Calu3 (cell line): ENCODE measurements around the gene TULP3. TPM values are rescaled to one million over a fixed set of nuclear protein-coding genes. Genes with fewer than 3 reads are reported as not detected.

Source experiments
- BruUV-seq: library from RNA; stranded (reverse); fragments of 400-500 nt; replicated peaks from 2 replicates; lab custom pipeline; 2021; lab: Mats Ljungman, UMichigan
- CTCF ChIA-PET: fragments of 300-600 bp; sonication (Branson Sonifier 250); formaldehyde crosslinking; loops from one replicate; lab custom pipeline; 2022; ENCODE audit warnings: antibody characterized with exemption; lab: Charles Lee
- DNase-seq: peaks from one replicate; pipeline ENCODE4 v3.0.0; 2022
- H3K27ac Mint-ChIP-seq: one replicate; pipeline ENCODE4 v1.8.0; 2022; ENCODE audit warnings: mixed read lengths; ENCODE audit not compliant: unreplicated experiment
- H3K27me3 Mint-ChIP-seq: one replicate; pipeline ENCODE4 v1.8.0; 2022; ENCODE audit warnings: mixed read lengths; ENCODE audit not compliant: unreplicated experiment
- H3K36me3 Mint-ChIP-seq: one replicate; pipeline ENCODE4 v1.8.0; 2022; ENCODE audit warnings: mild to moderate bottlenecking, moderate library complexity, mixed read lengths; ENCODE audit not compliant: insufficient read depth, unreplicated experiment
- H3K4me1 Mint-ChIP-seq: one replicate; pipeline ENCODE4 v1.8.0; 2022; ENCODE audit warnings: mild to moderate bottlenecking, low read depth, mixed read lengths; ENCODE audit not compliant: unreplicated experiment
- H3K4me3 Mint-ChIP-seq: one replicate; pipeline ENCODE4 v1.8.0; 2022; ENCODE audit warnings: mild to moderate bottlenecking, low read depth, moderate library complexity, mixed read lengths; ENCODE audit not compliant: unreplicated experiment
- H3K9me3 Mint-ChIP-seq: one replicate; pipeline ENCODE4 v1.8.0; 2022; ENCODE audit warnings: low read depth, mixed read lengths; ENCODE audit not compliant: unreplicated experiment
- intact Hi-C: fragments of 100-400 bp; cut with micrococcal nuclease; formaldehyde crosslinking; loops from one replicate; pipeline ENCODE4 v1.10.0; 2022; ENCODE audit not compliant: unreplicated experiment
- total RNA-seq: library from RNA; stranded (reverse); gene quantifications from 2 replicates; pipeline ENCODE4 v1.2.3, GENCODE V29; 2022
- TF ChIP-seq, protein P1 (sequence below): fragments of 200-600 bp; IDR thresholded peaks from one replicate; pipeline ENCODE4 v1.8.0; 2022; ENCODE audit warnings: antibody characterized with exemption; ENCODE audit not compliant: unreplicated experiment

TULP3 gene
- total RNA-seq, 1 experiment from 2014 or later, result 21.6 TPM

DNA sequence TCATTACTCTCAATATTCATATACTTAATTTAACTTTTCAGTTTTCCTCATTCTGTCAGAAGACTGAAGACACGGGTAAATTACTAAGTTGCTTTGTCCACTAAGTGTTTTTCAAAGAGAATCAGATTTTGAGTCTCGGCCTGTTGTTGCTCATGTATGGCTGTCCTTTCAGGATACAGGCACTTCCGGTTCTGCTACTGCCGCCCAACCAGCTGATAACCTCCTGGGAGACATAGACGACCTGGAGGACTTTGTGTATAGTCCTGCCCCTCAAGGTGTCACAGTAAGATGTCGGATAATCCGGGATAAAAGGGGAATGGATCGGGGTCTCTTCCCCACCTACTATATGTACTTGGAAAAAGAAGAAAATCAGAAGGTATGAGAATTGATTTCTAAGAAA lies 40.2 kb downstream of the TULP3 start:
- Mint-ChIP-seq H3K36me3 (peaks cover 23% of the 10 kb centered on the region), H3K27ac (no peak overlapping the region), H3K4me3 (no peak overlapping the region), H3K27me3 (no peaks in the 10 kb centered on the region), H3K9me3 (no peaks in the 10 kb centered on the region), H3K4me1 (no peaks in the 10 kb centered on the region)
- intact Hi-C loops, result no loop called here
- CTCF ChIA-PET, result no interaction called here
- TF ChIP-seq, protein P1, sequence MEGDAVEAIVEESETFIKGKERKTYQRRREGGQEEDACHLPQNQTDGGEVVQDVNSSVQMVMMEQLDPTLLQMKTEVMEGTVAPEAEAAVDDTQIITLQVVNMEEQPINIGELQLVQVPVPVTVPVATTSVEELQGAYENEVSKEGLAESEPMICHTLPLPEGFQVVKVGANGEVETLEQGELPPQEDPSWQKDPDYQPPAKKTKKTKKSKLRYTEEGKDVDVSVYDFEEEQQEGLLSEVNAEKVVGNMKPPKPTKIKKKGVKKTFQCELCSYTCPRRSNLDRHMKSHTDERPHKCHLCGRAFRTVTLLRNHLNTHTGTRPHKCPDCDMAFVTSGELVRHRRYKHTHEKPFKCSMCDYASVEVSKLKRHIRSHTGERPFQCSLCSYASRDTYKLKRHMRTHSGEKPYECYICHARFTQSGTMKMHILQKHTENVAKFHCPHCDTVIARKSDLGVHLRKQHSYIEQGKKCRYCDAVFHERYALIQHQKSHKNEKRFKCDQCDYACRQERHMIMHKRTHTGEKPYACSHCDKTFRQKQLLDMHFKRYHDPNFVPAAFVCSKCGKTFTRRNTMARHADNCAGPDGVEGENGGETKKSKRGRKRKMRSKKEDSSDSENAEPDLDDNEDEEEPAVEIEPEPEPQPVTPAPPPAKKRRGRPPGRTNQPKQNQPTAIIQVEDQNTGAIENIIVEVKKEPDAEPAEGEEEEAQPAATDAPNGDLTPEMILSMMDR, result no peak
- no TSS peak for BruUV-seq
- no peak for DNase-seq

DNA sequence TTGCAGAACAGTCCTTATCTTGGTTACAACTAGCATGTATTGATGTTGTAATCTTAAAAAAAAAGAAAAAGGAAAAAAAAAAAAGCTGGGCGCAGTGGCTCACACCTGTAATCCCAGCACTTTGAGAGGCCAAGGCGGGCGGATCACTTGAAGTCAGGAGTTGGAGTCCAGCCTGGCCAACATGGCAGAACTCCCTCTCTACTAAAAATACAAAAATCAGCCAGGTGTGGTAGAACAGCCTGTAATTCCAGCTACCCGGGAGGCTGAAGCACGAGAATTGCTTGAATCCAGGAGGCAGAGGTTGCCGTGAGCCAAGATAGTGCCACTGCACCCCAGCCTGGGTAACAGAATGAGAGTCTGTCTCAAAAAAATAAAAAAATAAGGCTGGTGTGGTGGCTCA lies 42.9 kb downstream of the TULP3 start:
- DNase-seq, result no peak
- no TSS peak for BruUV-seq
- intact Hi-C loops, result no loop called here
- CTCF ChIA-PET, result interaction anchor here (0.7 kb wide), 1 partner anchor 27 kb away, joined by 3 read pairs; no protein-coding TSS in a partner anchor
- H3K4me3 Mint-ChIP-seq, result no peak overlapping the region
- H3K27ac Mint-ChIP-seq, result no peak overlapping the region
- TF ChIP-seq, protein P1, result no peak
- no peaks in the 10 kb centered on the region for H3K4me1 Mint-ChIP-seq
- H3K36me3 Mint-ChIP-seq, result peaks cover 16% of the 10 kb centered on the region
- H3K9me3 Mint-ChIP-seq, result no peaks in the 10 kb centered on the region
- no peaks in the 10 kb centered on the region for H3K27me3 Mint-ChIP-seq

DNA sequence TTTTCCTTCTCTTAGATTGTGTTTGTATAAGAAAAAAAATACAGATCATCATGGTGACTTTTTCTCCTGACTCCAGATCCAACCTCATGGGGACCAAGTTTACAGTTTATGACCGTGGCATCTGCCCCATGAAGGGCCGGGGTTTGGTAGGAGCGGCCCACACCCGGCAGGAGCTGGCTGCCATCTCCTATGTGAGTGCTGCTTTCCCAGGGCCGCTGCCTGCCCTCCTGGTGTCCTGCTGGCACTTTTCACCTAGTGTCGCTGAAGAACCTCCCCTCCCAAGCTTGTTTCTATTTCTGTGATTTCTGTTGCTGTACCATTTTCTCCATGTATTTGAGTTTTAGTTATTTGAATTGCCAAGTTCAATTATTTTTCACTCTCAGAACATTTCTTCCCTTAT lies 43.7 kb downstream of the TULP3 start:
- Mint-ChIP-seq H3K4me3 (no peak overlapping the region), H3K27me3 (no peaks in the 10 kb centered on the region), H3K4me1 (no peaks in the 10 kb centered on the region), H3K9me3 (no peaks in the 10 kb centered on the region), H3K36me3 (peaks cover 21% of the 10 kb centered on the region), H3K27ac (no peak overlapping the region)
- no TSS peak for BruUV-seq
- no peak for DNase-seq
- TF ChIP-seq, protein P1, result no peak
- intact Hi-C loops, result no loop called here
- CTCF ChIA-PET, result no interaction called here

DNA sequence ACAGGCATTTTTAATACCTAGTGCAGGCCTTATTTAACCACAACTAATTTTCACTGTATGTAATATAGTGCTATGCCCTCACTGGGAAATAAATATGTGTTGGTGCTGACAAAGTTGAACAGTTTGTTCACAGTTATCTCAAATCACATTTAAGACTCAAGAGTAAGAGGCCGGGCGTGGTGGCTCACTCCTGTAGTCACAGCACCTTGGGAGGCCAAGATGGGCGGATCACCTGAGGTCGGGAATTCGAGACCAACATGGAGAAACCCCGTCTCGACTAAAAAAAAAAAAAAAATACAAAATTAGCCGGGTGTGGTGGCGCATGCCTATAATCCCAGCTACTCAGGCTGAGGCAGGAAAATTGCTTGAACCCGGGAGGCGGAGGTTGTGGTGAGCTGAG lies 45.6 kb downstream of the TULP3 start:
- CTCF ChIA-PET, result no interaction called here
- H3K27me3 Mint-ChIP-seq, result no peaks in the 10 kb centered on the region
- H3K9me3 Mint-ChIP-seq, result no peaks in the 10 kb centered on the region
- no peak for DNase-seq
- H3K4me3 Mint-ChIP-seq, result no peak overlapping the region
- intact Hi-C loops, result no loop called here
- no peaks in the 10 kb centered on the region for H3K4me1 Mint-ChIP-seq
- no TSS peak for BruUV-seq
- peaks cover 16% of the 10 kb centered on the region for H3K36me3 Mint-ChIP-seq
- H3K27ac Mint-ChIP-seq, result no peak overlapping the region
- TF ChIP-seq, protein P1, result no peak
